H1 (cell line): ENCODE measurements around the gene MYRIP. TPM values are rescaled to one million over a fixed set of nuclear protein-coding genes. Genes with fewer than 3 reads are reported as not detected.

ENCODE experiments used
- CTCF ChIA-PET: fragments of 300-600 bp; sonication (Branson Sonifier 250); formaldehyde crosslinking; loops from one replicate; lab custom pipeline; 2021; ENCODE audit not compliant: partially characterized antibody; lab: Charles Lee
- POLR2A ChIA-PET: fragments of 300-600 bp; sonication (Branson Sonifier 250); formaldehyde crosslinking; loops from one replicate; lab custom pipeline; 2021; ENCODE audit warnings: inconsistent platforms; ENCODE audit not compliant: partially characterized antibody; lab: Charles Lee
- DNase-seq, 2 experiments: peaks; one replicate each; pipeline versions ENCODE4 v3.0.0 to v3.0.0-alpha.2; 2010 to 2022; ENCODE audit warnings: low spot score in 2 of 2, low read depth in 1 of 2, mixed read lengths in 1 of 2
- FAIRE-seq: peaks from 2 replicates; lab custom pipeline; 2011; peaks lifted over from hg19 to GRCh38; lab: Jason Lieb, UNC
- H2AFZ ChIP-seq: 2 replicates; pipeline ENCODE4 v1.8.1; 2012; ENCODE audit warnings: low read length, inconsistent platforms
- H2AK5ac ChIP-seq: 2 replicates; pipeline ENCODE4 v1.6.1; 2013; ENCODE audit warnings: low read depth, low read length
- H2BK120ac ChIP-seq: replicated peaks from 2 replicates; pipeline ENCODE3; 2013; ENCODE audit warnings: low read depth, low read length, inconsistent platforms
- H2BK12ac ChIP-seq: 2 replicates; pipeline ENCODE4 v1.6.1; 2013; ENCODE audit warnings: low read depth, low read length
- H2BK15ac ChIP-seq: 2 replicates; pipeline ENCODE4 v1.6.1; 2013; ENCODE audit warnings: low read length
- H2BK20ac ChIP-seq: 2 replicates; pipeline ENCODE4 v1.6.1; 2013; ENCODE audit warnings: low read length
- H2BK5ac ChIP-seq: 2 replicates; pipeline ENCODE4 v1.6.1; 2013; ENCODE audit warnings: low read depth, low read length
- H3K14ac ChIP-seq: 2 replicates; pipeline ENCODE4 v1.6.1; 2013; ENCODE audit warnings: inconsistent platforms; ENCODE audit not compliant: insufficient read length
- H3K18ac ChIP-seq: 2 replicates; pipeline ENCODE4 v1.6.1; 2013; ENCODE audit warnings: low read length; ENCODE audit errors: extremely low read depth
- H3K23ac ChIP-seq: 2 replicates; pipeline ENCODE4 v1.6.1; 2013; ENCODE audit warnings: inconsistent platforms; ENCODE audit not compliant: insufficient read length
- H3K23me2 ChIP-seq: 2 replicates; pipeline ENCODE4 v1.6.1; 2013; ENCODE audit warnings: low read depth, low read length
- H3K27ac ChIP-seq: 2 replicates; pipeline ENCODE4 v1.6.1; 2011; ENCODE audit warnings: low read depth, low read length, inconsistent platforms
- H3K27me3 ChIP-seq, 4 experiments: replicated peaks in 1 of 4; 1 replicate in 1 of 4; 2 replicates in 3 of 4; pipeline versions ENCODE4 v1.6.1 to v1.8.1; 2011 to 2013; ENCODE audit warnings: low read length in 3 of 4, mild to moderate bottlenecking in 3 of 4, inconsistent platforms in 2 of 4, mixed read lengths in 2 of 4, moderate library complexity in 1 of 4; ENCODE audit not compliant: control insufficient read depth in 3 of 4, insufficient read depth in 3 of 4; ENCODE audit errors: extremely low read depth in 1 of 4
- H3K36me3 ChIP-seq, 4 experiments: 2 replicates each; pipeline versions ENCODE4 v1.6.1 to v1.8.1; 2011 to 2013; ENCODE audit warnings: mild to moderate bottlenecking in 4 of 4, low read length in 3 of 4, moderate library complexity in 2 of 4, control low read depth in 1 of 4, inconsistent platforms in 1 of 4; ENCODE audit not compliant: insufficient read depth in 4 of 4, control insufficient read depth in 2 of 4
- H3K4ac ChIP-seq: replicated peaks from 2 replicates; pipeline ENCODE3; 2013; ENCODE audit warnings: low read length, low read depth, mixed read lengths, inconsistent platforms; ENCODE audit not compliant: insufficient read length
- H3K4me1 ChIP-seq, 4 experiments: replicated peaks in 1 of 4; 1 replicate in 1 of 4; 2 replicates in 3 of 4; pipeline versions ENCODE4 v1.6.1 to v1.8.1; 2011 to 2013; ENCODE audit warnings: low read length in 3 of 4, inconsistent platforms in 2 of 4, mixed read lengths in 1 of 4; ENCODE audit not compliant: insufficient read depth in 4 of 4, control insufficient read depth in 3 of 4
- H3K4me2 ChIP-seq, 2 experiments: 2 replicates each; pipeline versions ENCODE4 v1.6.1 to v1.8.1; 2011 to 2013; ENCODE audit warnings: low read depth in 2 of 2, low read length in 2 of 2, control low read depth in 1 of 2, inconsistent platforms in 1 of 2, mild to moderate bottlenecking in 1 of 2; ENCODE audit not compliant: insufficient read depth in 1 of 2
- H3K4me3 ChIP-seq, 4 experiments: fragments of 200-600, 300-600 bp in 1 of 4; sonication (generic), shearing (Covaris generic), sonication (Bioruptor Twin) in 1 of 4; 2 replicates each; pipeline versions ENCODE4 v1.5.1 to v1.8.1; 2011 to 2016; ENCODE audit warnings: low read length in 4 of 4, low read depth in 3 of 4, control low read depth in 2 of 4, inconsistent platforms in 2 of 4, mild to moderate bottlenecking in 2 of 4, mixed read lengths in 1 of 4, moderate library complexity in 1 of 4; ENCODE audit not compliant: insufficient read depth in 2 of 4; ENCODE audit errors: extremely low read depth in 1 of 4
- H3K56ac ChIP-seq: replicated peaks from 2 replicates; pipeline ENCODE3; 2013; ENCODE audit warnings: low read depth, mild to moderate bottlenecking, mixed read lengths, low read length, inconsistent platforms; ENCODE audit not compliant: insufficient read length
- H3K79me1 ChIP-seq: 2 replicates; pipeline ENCODE4 v1.6.1; 2013; ENCODE audit warnings: low read depth, low read length, control low read depth
- H3K79me2 ChIP-seq, 2 experiments: 2 replicates each; pipeline versions ENCODE4 v1.6.1 to v1.8.1; 2012 to 2013; ENCODE audit warnings: low read length in 2 of 2, mild to moderate bottlenecking in 2 of 2, inconsistent platforms in 1 of 2; ENCODE audit not compliant: insufficient read depth in 2 of 2, control insufficient read depth in 1 of 2
- H3K9ac ChIP-seq, 4 experiments: replicated peaks in 1 of 4; 1 replicate in 1 of 4; 2 replicates in 3 of 4; pipeline versions ENCODE4 v1.6.1 to v1.8.1; 2011 to 2013; ENCODE audit warnings: low read depth in 3 of 4, low read length in 3 of 4, control low read depth in 2 of 4, mild to moderate bottlenecking in 2 of 4, moderate library complexity in 2 of 4, inconsistent platforms in 1 of 4; ENCODE audit errors: extremely low read depth in 1 of 4
- H3K9me3 ChIP-seq, 2 experiments: 2 replicates each; pipeline versions ENCODE4 v1.6.1 to v1.8.1; 2012 to 2013; ENCODE audit warnings: mild to moderate bottlenecking in 2 of 2, moderate library complexity in 2 of 2, control low read depth in 1 of 2, inconsistent platforms in 1 of 2, low read depth in 1 of 2, low read length in 1 of 2, mixed read lengths in 1 of 2; ENCODE audit not compliant: insufficient read depth in 2 of 2
- H4K20me1 ChIP-seq, 2 experiments: replicated peaks in 1 of 2; 2 replicates each; pipeline versions ENCODE3 to v1.8.1; 2011 to 2013; ENCODE audit warnings: inconsistent platforms in 2 of 2, low read length in 2 of 2, mild to moderate bottlenecking in 1 of 2; ENCODE audit not compliant: insufficient read depth in 2 of 2, control insufficient read depth in 1 of 2
- H4K5ac ChIP-seq: 2 replicates; pipeline ENCODE4 v1.6.1; 2013; ENCODE audit warnings: low read length, low read depth, mixed read lengths, inconsistent platforms; ENCODE audit not compliant: insufficient read length
- H4K8ac ChIP-seq: 2 replicates; pipeline ENCODE4 v1.8.0; 2013; ENCODE audit warnings: mild to moderate bottlenecking, moderate library complexity, low read length, inconsistent platforms; ENCODE audit not compliant: insufficient read depth; ENCODE audit errors: extremely low read depth
- H4K91ac ChIP-seq: replicated peaks from 2 replicates; pipeline ENCODE3; 2013; ENCODE audit warnings: low read length, mixed read lengths, inconsistent platforms; ENCODE audit not compliant: insufficient read length
- HDAC2 ChIP-seq, 2 experiments: fragments of 300-600 bp in 1 of 2; sonication (generic) in 1 of 2; IDR thresholded peaks; 2 replicates each; pipeline ENCODE4 v1.6.1; 2011 to 2012; ENCODE audit warnings: low read depth in 2 of 2, low read length in 2 of 2, mild to moderate bottlenecking in 2 of 2, moderate library complexity in 2 of 2, borderline replicate concordance in 1 of 2, inconsistent platforms in 1 of 2
- KDM1A ChIP-seq: fragments of 200-600, 300-600 bp; sonication (generic); IDR thresholded peaks from 2 replicates; pipeline ENCODE4 v1.7.1; 2016; ENCODE audit warnings: mild to moderate bottlenecking, low read length, borderline replicate concordance
- NRF1 ChIP-seq: IDR thresholded peaks from 2 replicates; pipeline ENCODE4 v1.6.1; 2011; ENCODE audit warnings: mild to moderate bottlenecking, low read depth, low read length, improper control_type of control experiment
- RFX5 ChIP-seq: IDR thresholded peaks from 2 replicates; pipeline ENCODE4 v1.6.1; 2011; ENCODE audit warnings: low read depth, low read length, improper control_type of control experiment, borderline replicate concordance
- TEAD4 ChIP-seq: IDR thresholded peaks from 2 replicates; pipeline ENCODE4 v1.6.1; 2012; ENCODE audit warnings: low read depth, low read length, inconsistent platforms, mixed read lengths
- WGBS, 2 experiments: shearing (Covaris generic) in 1 of 2; methylation state at CpG; one replicate each; pipeline versions ENCODE4 v1.1.6 to v1.1.7; 2013 to 2015; ENCODE audit warnings: low lambda C conversion rate in 2 of 2, mixed read lengths in 2 of 2, inconsistent platforms in 1 of 2, low coverage in 1 of 2, missing lambda C conversion rate in 1 of 2; ENCODE audit not compliant: insufficient replicate concordance in 2 of 2, insufficient coverage in 1 of 2, insufficient read length in 1 of 2; ENCODE audit errors: extremely low coverage in 1 of 2, missing lambda C conversion rate in 1 of 2; 5-methylcytosine and 5-hydroxymethylcytosine counted together
- polyA plus RNA-seq, 7 experiments: library from polyadenylated mRNA; depleted of rRNA in 3 of 7; stranded (reverse) in 5 of 7; unstranded in 2 of 7; fragments of >200 nt in 5 of 7; fragments of 200-250 nt in 2 of 7; gene quantifications; 1 replicate in 5 of 7; 2 replicates in 1 of 7; 4 replicates in 1 of 7; pipeline versions ENCODE4 v1.2.1 to v1.2.3, GENCODE V29; 2011 to 2013; ENCODE audit warnings: missing spikeins in 2 of 7, mixed read lengths in 2 of 7
- total RNA-seq: library from RNA; stranded (reverse); fragmentation: NEBNext Ultra II Directional; extraction: Animal tissue kit (Norgen Biotek cat#: 25700); gene quantifications from 2 replicates; pipeline ENCODE4 v1.2.1, GENCODE V29; 2021

Gene MYRIP
- total and polyA plus RNA-seq, 2 of the 8 experiments (the other 6 are each of a cell fraction or from before 2014, with no cell fraction given), result 0.54 to 4.3 TPM

DNA sequence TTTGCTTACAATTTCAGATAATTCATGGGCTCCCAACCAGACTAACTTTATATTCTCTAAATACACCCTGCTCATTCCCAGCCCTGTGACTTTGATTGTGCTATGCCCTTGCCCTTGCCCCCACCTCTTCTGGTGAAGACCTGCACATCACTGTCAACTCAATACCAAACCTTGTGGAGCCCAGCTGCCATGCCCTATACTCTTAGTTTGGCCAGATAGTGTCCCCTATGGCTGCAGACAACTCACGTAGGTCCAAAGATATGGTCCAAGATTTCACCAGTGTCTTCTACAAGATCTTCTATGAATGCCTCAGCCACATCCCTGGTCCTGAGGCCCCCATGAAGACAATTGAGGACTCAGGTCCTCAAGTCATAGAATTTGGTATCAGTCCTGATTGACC is 381.8 kb downstream of the MYRIP start:
- Histone ChIP-seq H2BK12ac (no peak overlapping the region), H3K56ac (no peak overlapping the region), H3K23me2 (no peaks in the 10 kb centered on the region), H3K23ac (no peak overlapping the region), H4K20me1 (peaks cover 0 to 2% of the 10 kb centered on the region in 2 experiments), H2BK5ac (no peak overlapping the region), H3K4me3 (no peak overlapping the region), H3K4me2 (no peak overlapping the region), H3K18ac (no peak overlapping the region)
- WGBS, 2 experiments, result 71% methylated on average over 1 of the region's 1 CpG; no CpG with 5 or more reads in 1 of the 2 experiments
- CTCF ChIA-PET, result interaction anchor here (0.6 to 15.7 kb wide), 33 partner anchors 9 to 555 kb away, joined by 3 to 290 read pairs (median 4); partner anchors contain the start of gene EIF1B
- TF ChIP-seq KDM1A, result no peak
- no peak for TF ChIP-seq HDAC2 (IDR thresholded peaks at IDR 0.05; ENCODE audit: borderline replicate concordance in 1 of 2, low read depth in 2 of 2, low read length in 2 of 2)
- TF ChIP-seq RFX5, result no peak
- no peak for TF ChIP-seq NRF1
- no peak for TF ChIP-seq TEAD4
- TF ChIP-seq, all 59 proteins: peak for 0
- Histone ChIP-seq H2BK15ac (no peak overlapping the region), H3K36me3 (no peaks in the 10 kb centered on the region), H3K4me1 (peaks cover 0 to 7% (median 4%) of the 10 kb centered on the region in 4 experiments; a peak in 4 of 7 replicates), H2BK20ac (no peak overlapping the region), H2BK120ac (no peak overlapping the region), H3K9ac (no peak overlapping the region), H2AFZ (no peak overlapping the region), H3K4ac (no peak overlapping the region), H3K79me1 (no peaks in the 10 kb centered on the region), H3K14ac (no peak overlapping the region), H3K27me3 (no peaks in the 10 kb centered on the region), H2AK5ac (no peak overlapping the region), H3K9me3 (no peaks in the 10 kb centered on the region), H4K5ac (no peak overlapping the region), H4K8ac (no peak overlapping the region), H3K79me2 (no peaks in the 10 kb centered on the region), H3K27ac (no peak overlapping the region), H4K91ac (no peak overlapping the region)
- FAIRE-seq (no peak), DNase-seq (no peak)
- POLR2A ChIA-PET, result interaction anchor here (0.6 to 2.7 kb wide), 8 partner anchors 14 to 266 kb away, joined by 3 to 16 read pairs (median 4); partner anchors contain the start of gene RPL14
